KOPT-K1 (cell line): Measurements from ENCODE around the gene USP10.
"Not testable (repeated sequence)": the region's sequence is repeated elsewhere in the genome, so short reads cannot be mapped to it uniquely, and the experiment has no call there.

ENCODE experiments used
- H3K27ac ChIP-seq: fragments of 200-600 bp; sonication (generic); 2 replicates; pipeline ENCODE4 v1.5.1; 2016; ENCODE audit warnings: antibody characterized with exemption, mild to moderate bottlenecking, low read depth, low read length; ENCODE audit not compliant: poor library complexity, severe bottlenecking
- H3K36me3 ChIP-seq: fragments of 200-600 bp; sonication (generic); 2 replicates; pipeline ENCODE4 v1.5.1; 2017; ENCODE audit warnings: antibody characterized with exemption, mild to moderate bottlenecking, low read length, moderate library complexity; ENCODE audit not compliant: insufficient read depth
- H3K9me3 ChIP-seq: fragments of 200-600 bp; sonication (generic); 2 replicates; pipeline ENCODE4 v1.5.1; 2017; ENCODE audit warnings: antibody characterized with exemption, low read length, mild to moderate bottlenecking; ENCODE audit not compliant: insufficient read depth, poor library complexity, severe bottlenecking

The USP10 gene

DNA sequence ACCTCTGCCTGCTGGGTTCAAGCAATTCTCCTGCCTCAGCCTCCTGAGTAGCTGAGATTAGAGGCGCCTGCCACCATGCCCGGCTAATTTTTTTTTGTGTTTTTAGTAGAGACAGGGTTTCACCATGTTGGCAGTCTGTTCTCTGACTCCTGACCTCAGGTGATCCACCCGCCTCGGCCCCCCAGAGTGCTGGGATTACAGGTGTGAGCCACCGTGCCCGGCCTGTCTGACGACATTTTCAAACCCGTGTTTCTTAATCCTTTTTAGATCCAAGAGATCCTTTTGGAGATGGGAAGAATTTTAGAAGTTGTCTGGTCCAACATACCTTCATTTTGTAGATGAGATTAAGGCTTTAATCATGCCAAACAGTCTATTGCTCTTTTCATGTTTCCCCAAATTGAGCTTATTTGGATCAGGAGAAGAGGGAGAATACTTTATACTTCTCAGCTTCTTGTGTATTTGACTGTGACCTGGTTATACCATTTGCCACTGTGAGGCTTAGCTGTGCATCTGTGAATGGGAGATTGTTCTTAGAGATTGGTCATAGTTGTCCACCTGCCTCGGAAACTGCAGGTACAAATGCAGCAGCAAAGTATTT, 25.8 kb downstream of the USP10 start:
- H3K27ac ChIP-seq: no peak overlapping the region
- no peaks in the 10 kb centered on the region for H3K9me3 ChIP-seq
- H3K36me3 ChIP-seq: peaks cover 17% of the 10 kb centered on the region; the same call in 1 of the 2 replicates

DNA sequence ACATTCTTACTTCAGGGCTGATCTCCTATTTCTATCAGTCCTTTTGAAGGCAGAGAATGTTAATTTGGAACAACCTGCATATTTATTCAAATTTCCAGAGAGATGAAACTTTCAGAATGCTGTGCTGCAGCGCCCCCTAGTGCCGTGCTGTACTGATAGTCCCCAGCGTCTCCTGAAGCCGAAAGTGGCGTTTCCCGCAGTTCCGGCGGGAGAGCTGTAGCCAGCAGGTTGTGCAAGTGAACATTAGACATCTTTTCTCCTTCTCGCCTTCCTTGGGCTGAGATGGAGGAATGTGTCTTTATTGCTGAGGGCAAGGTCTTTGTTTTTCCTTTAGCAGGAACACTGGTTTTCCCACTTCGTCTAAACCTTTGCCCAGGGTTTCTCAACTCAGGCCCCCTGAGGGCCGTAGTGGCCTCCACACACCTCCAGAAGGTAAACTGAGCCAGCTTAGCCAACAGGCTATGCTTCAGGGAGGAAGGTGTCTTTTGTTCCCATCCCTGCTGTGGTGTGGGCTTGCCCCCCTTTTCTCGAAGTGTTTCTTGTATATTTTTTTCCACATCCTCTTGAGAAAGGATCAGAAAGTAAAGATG, 26.4 kb downstream of the USP10 start:
- no peaks in the 10 kb centered on the region for H3K9me3 ChIP-seq
- H3K27ac ChIP-seq: no peak overlapping the region
- H3K36me3 ChIP-seq: peaks cover 13% of the 10 kb centered on the region; the same call in 1 of the 2 replicates

DNA sequence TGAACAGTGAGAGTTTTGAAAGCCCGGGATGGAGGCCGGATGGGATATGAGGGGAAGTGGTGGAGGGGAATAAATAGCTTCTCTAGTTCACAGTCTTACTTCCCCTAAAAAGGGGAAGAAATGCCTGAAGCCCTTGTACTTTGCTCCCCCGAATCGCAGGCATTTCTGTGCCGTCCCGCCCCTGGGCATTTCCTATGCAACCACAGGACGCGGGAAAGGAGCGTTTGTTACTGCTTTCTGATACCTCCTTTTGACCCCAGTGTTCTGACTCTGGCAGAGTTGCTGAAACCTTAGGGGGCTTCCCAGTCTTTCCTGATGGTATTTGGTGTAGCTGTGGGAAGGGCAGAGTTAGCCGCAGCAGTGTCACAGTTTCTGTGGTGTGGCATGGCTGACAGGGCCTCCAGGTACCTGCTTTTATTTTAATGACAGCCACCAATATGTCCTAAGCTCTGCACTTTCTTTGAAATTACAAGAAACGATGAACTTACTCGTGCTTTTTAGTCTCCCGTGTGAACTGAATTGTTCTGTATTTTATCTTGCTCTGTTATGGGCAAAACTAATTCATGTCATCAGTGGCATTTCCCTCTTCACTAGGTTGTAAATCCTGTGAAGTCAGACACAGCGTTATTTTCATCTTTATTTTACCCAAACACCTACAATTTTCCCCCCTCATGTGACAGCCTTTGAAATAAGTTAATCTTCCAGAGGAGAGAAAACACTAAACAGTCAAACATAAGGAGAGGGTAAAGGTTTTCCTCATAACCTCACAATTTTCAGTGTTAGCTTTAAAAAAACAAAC, 27.1 kb downstream of the USP10 start:
- H3K27ac ChIP-seq: no peak overlapping the region
- H3K9me3 ChIP-seq: no peaks in the 10 kb centered on the region
- H3K36me3 ChIP-seq: peaks cover 6% of the 10 kb centered on the region; the same call in 1 of the 2 replicates

- Histone ChIP-seq H3K27ac (no peak overlapping the region), H3K36me3 (peaks cover 18% of the 10 kb centered on the region), H3K9me3 (no peaks in the 10 kb centered on the region)
Measured at GRCh38 chr16:84728853-84729424, 29.1 kb downstream of the USP10 start.

DNA sequence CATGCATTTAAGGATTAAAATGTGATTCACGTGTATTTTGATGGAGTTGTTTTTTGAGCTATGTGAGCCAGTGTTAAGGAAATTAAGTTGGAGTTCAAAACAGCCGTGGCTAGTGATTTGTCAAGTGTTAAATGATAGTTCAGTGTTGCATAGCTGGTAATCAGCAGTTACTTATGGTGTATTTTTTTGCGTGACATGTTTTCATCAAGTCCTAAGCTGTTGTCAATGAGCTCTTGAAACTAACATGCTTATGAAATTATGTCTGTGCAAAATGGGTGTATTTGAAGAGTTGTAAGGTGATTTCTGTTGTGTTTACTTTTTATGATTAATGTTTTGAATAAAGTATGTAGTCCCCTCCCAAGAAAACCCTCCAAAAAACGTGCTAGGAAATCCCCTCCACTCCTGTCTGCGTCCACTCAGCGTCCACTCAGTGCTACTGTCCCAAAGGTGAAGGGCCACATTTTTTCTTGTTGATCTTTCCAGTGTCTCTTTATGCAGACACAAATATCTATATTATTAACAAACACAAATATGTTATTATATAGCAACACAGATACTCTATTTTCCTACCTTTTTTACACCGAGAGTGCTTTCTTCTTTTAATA, 30.0 kb downstream of the USP10 start:
- Histone ChIP-seq H3K36me3 (peaks cover 27% of the 10 kb centered on the region), H3K9me3 (no peaks in the 10 kb centered on the region), H3K27ac (no peak overlapping the region)

DNA sequence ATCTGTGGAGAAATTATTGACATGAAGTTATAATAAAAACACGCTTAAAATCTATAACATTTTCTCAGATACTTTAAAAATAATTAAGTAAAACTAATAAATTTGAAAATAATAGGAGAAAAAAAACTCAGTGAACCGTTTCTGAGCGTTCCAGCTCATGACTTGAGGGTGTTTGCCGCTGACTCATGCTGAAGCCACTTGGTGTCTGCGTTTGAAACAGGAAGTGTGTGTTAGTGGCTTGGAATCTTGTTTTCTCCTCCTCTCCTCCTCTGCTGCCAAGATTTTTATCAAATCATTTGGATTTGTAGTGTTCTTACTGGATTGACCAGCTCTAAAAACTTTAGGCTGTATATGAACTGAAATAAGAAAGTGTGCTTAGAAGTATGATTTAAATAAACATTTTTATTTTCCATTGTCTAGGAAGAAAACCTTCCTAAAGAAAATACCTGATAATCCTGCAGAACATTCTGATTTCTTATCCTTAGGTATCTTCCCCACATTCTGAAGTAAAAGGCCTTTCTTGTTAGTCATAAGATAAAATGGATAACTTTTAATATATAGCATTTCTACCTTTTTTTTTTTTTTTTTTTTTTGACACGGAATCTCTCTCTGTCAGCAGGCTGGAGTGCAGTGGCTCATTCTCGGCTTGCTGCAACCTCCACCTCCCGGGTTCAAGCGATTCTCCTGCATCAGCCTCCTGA, 30.8 kb downstream of the USP10 start:
- peaks cover 35% of the 10 kb centered on the region for H3K36me3 ChIP-seq
- H3K9me3 ChIP-seq: no peaks in the 10 kb centered on the region
- H3K27ac ChIP-seq: no peak overlapping the region

DNA sequence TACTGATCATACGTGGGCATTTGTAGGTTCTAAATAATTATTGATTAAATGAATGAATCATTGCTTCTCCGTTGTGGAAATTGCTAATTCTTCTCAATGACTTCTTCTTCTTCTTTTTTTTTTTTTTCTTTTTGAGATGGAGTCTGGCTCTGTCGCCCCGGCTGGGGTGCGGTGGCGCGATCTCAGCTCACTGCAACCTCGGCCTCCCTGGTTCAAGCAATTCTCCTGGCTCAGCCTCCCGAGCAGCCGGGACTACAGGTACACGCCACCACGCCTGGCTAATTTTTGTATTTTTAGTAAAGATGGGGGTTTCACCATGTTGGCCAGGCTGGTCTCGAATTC, 32.5 kb downstream of the USP10 start:
- H3K36me3 ChIP-seq: peaks cover 42% of the 10 kb centered on the region
- H3K27ac ChIP-seq, H3K9me3 ChIP-seq: not testable (repeated sequence)

DNA sequence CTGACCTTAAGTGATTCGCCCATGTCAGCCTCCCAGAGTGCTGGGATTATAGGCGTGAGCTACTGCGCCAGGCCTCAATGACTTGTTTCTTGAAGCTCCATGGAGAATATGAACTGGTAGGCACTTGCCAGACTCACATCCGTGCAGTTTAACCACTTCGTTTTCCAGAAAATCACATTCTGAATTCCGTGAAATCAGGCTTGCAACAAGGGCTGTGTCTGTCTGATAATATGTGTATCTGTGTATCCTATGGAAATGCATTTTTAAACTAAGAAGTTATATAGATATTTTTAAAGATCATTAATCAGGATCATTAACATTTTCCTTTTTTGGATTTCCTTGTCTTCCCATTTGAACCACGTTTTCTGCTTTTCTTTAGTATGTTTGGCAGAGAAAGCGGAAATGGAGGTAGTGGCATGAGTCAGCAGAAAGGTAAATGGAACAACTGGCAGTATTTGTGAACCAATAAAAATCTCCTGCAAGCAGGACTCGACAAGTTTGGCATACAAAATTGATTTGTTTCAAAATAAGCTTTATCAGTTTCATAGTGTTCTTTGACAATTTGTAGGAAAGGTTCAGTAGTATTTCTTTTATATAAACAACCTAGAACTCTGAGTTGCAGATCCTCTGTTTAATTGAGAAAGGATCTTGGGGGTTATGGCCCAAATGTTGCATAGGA, 33.0 kb downstream of the USP10 start:
- Histone ChIP-seq H3K36me3 (peaks cover 47% of the 10 kb centered on the region), H3K27ac (no peak overlapping the region), H3K9me3 (no peaks in the 10 kb centered on the region)

- no peak overlapping the region for H3K27ac ChIP-seq
- H3K36me3 ChIP-seq: peaks cover 66% of the 10 kb centered on the region
- no peaks in the 10 kb centered on the region for H3K9me3 ChIP-seq
Measured at GRCh38 chr16:84735849-84736586, 36.2 kb downstream of the USP10 start.

DNA sequence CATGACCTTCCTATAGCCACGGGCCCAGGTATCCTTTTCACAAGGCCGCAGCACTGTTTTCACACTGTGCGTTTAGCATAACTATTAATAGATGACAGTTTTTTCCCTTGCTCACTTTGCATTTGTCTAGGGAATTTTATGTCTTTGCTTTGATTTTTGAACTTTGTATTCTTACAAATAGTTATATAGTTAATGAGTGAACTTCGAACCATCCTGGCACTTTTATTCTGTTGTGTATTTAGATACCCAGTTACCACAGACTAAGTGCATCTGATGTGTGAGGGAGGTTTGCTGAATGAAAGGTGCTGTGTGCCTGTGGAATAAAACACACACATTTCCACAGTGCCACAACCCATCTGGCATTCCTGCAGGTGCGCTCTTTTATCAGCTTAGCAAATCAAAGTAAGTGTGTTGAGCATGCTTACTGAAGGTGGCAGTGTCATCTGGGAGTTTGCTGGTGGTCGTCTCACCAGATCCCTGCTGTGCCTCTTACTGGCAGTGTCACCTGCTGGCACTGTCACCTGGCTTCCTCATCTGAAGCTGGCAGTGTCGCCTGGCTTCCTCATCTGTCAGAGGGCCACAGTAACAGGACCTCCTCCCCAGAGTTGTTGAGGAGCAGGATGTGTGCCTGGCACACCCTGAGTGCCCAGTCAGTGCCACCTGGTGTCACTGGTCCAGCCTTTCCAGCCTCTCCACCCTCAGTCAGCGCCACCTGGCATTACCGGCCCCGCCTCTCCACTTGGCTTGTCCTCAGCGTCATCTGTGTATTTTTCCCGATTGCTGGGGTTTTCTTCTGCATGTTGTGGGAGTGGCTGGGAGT, 37.6 kb downstream of the USP10 start:
- Histone ChIP-seq H3K27ac (no peak overlapping the region), H3K36me3 (peaks cover 75% of the 10 kb centered on the region), H3K9me3 (no peaks in the 10 kb centered on the region)

DNA sequence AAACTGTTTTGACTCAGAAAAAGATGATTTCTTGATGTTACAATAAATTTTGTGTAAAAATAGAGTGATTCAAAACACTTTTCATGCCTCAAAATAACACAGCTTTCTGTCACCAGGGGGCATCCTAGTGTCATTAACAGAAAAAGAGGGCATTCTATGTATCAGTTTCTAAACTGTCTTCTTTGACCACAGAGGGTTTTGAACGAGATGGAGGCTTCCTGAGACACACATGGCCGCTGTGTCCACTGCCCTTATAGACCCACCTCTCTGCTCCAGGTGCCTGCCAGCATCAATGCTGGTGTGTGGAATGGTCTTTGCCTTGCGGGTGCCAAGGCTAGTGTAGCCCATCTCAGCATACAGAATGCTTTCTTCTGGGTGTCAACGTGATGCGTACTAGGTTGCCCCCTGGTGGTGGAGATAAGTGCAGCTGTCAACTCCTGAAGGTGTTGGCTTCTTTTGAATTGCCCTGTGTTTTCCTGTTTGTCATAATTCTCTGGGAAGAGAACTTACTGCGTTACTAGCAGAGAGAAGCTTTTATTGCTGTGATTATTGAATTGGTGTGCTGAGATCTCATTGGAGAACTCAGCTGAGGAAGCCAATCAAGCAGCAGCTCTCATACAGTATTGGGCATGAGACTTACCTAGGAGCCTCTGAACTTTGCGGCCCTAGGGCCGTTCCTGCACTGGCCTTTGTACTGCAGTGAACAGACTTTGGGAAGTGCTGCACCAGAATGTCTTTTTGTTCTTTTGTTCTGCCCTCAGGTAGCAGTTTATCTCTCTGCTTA, 38.6 kb downstream of the USP10 start:
- Histone ChIP-seq H3K9me3 (no peaks in the 10 kb centered on the region), H3K36me3 (peaks cover 75% of the 10 kb centered on the region), H3K27ac (no peak overlapping the region)

DNA sequence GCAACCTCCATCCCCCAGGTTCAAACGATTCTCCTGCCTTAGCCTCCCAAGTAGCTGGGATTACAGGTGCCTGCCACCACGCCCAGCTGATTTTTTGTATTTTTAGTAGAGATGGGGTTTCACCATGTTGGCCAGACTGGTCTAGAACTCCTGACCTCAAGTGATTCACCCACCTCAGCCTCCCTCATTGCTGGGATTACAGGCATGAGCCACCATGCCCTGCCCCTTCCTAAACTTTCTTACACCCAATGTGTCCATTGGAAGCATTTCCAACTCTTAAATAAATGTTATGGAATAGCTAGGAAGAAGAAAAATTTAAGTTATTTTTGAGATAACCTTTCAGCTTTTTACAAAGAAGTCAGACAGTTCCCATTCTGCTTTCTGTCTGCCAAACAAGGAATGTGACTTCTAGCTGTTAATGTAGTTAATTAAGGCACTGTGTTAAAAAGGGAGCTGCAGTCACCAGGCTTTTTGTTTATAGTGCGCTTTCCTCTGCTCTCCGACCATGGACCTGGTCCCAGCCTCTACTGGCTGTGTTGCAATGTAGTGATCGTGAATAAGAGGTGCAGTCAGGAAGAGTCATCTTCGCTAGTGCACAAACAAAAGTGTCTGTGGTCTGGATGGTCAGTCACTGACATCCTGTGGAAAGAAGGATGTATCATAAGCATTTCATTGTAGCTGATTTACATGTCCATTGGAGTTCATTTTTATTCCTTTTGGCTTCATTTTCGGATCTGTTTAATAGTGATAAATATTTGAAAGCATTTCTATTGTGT, 39.7 kb downstream of the USP10 start:
- H3K9me3 ChIP-seq: no peaks in the 10 kb centered on the region
- peaks cover 75% of the 10 kb centered on the region for H3K36me3 ChIP-seq
- H3K27ac ChIP-seq: no peak overlapping the region
